CD4-positive, alpha-beta memory T cell (primary cell): ENCODE measurements around the gene RBMXL2. TPM values are rescaled to one million over a fixed set of nuclear protein-coding genes. Genes with fewer than 3 reads are reported as not detected.

Experiments used
- CTCF ChIA-PET: fragments of 350-600 bp; sonication (Branson Sonifier 250); formaldehyde crosslinking; loops from one replicate; lab custom pipeline; 2021; ENCODE audit warnings: inconsistent platforms; ENCODE audit not compliant: partially characterized antibody; lab: Charles Lee
- POLR2A ChIA-PET: fragments of 350-600 bp; sonication (Branson Sonifier 250); formaldehyde crosslinking; loops from one replicate; lab custom pipeline; 2021; ENCODE audit not compliant: partially characterized antibody; lab: Charles Lee
- DNase-seq, 5 donors: peaks; one replicate each; pipeline versions ENCODE4 v3.0.0 to v3.0.0-alpha.2; 2020 to 2022; ENCODE audit warnings: mixed read lengths in 1 of 5
- H3K27ac ChIP-seq: one replicate; pipeline ENCODE4 v1.7.0; 2013; ENCODE audit warnings: low read depth, low read length
- H3K27me3 ChIP-seq: 2 replicates; pipeline ENCODE4 v1.7.0; 2013; ENCODE audit warnings: mild to moderate bottlenecking, low read length, moderate library complexity; ENCODE audit not compliant: insufficient read depth
- H3K36me3 ChIP-seq: 2 replicates; pipeline ENCODE4 v1.7.0; 2013; ENCODE audit warnings: mild to moderate bottlenecking, low read length, moderate library complexity; ENCODE audit not compliant: insufficient read depth
- H3K4me1 ChIP-seq: 2 replicates; pipeline ENCODE4 v1.7.0; 2013; ENCODE audit warnings: mild to moderate bottlenecking, low read length, moderate library complexity; ENCODE audit not compliant: insufficient read depth
- H3K4me3 ChIP-seq, 2 donors: one replicate each; pipeline ENCODE4 v1.7.0; 2013; ENCODE audit warnings: low read length in 2 of 2, mild to moderate bottlenecking in 1 of 2
- H3K9me3 ChIP-seq, 2 donors: one replicate each; pipeline ENCODE4 v1.7.0; 2013; ENCODE audit warnings: low read length in 2 of 2, control low read depth in 1 of 2; ENCODE audit not compliant: control insufficient read depth in 1 of 2
- H3K27ac Mint-ChIP-seq, 7 donors: one replicate each; pipeline ENCODE4 v1.8.0; 2020 to 2021; ENCODE audit warnings: mixed read lengths in 7 of 7, mild to moderate bottlenecking in 6 of 7, inconsistent platforms in 3 of 7, moderate library complexity in 3 of 7
- H3K27me3 Mint-ChIP-seq, 2 donors: one replicate each; pipeline ENCODE4 v1.8.0; 2020 to 2021; ENCODE audit warnings: mixed read lengths in 2 of 2
- H3K36me3 Mint-ChIP-seq, 2 donors: one replicate each; pipeline ENCODE4 v1.8.0; 2020 to 2021; ENCODE audit warnings: mixed read lengths in 2 of 2, inconsistent platforms in 1 of 2, mild to moderate bottlenecking in 1 of 2
- H3K4me1 Mint-ChIP-seq, 4 donors: one replicate each; pipeline ENCODE4 v1.8.0; 2020 to 2021; ENCODE audit warnings: mixed read lengths in 4 of 4, mild to moderate bottlenecking in 1 of 4
- H3K4me3 Mint-ChIP-seq, 8 donors: one replicate each; pipeline ENCODE4 v1.8.0; 2020 to 2021; ENCODE audit warnings: mixed read lengths in 8 of 8, mild to moderate bottlenecking in 7 of 8, moderate library complexity in 6 of 8, inconsistent platforms in 3 of 8
- H3K9me3 Mint-ChIP-seq, 8 donors: one replicate each; pipeline ENCODE4 v1.8.0; 2020 to 2021; ENCODE audit warnings: mixed read lengths in 8 of 8, mild to moderate bottlenecking in 5 of 8, inconsistent platforms in 3 of 8, moderate library complexity in 1 of 8
- intact Hi-C: fragments of 100-400 bp; cut with micrococcal nuclease; formaldehyde crosslinking; loops from one replicate; pipeline ENCODE4 v1.15.1; 2023
- polyA plus RNA-seq, 2 donors: library from polyadenylated mRNA; unstranded; fragments of 300-500 nt; fragmentation: Illumina TruSeq; gene quantifications; one replicate each; pipeline ENCODE4 v1.2.3, GENCODE V29; 2021
- total RNA-seq, 2 experiments: library from RNA; stranded (reverse); gene quantifications; one replicate each; pipeline ENCODE4 v1.2.3, GENCODE V29; 2021

The RBMXL2 gene
- total and polyA plus RNA-seq, 4 experiments from 2014 or later: not detected

- Mint-ChIP-seq H3K27ac (no peak overlapping the region), H3K9me3 (no peaks in the 10 kb centered on the region), H3K27me3 (peaks cover 5 to 11% of the 10 kb centered on the region in 2 donors), H3K36me3 (no peaks in the 10 kb centered on the region), H3K4me3 (no peak overlapping the region), H3K4me1 (no peaks in the 10 kb centered on the region)
- POLR2A ChIA-PET: no interaction called here
- Histone ChIP-seq H3K4me1 (no peaks in the 10 kb centered on the region), H3K4me3 (no peak overlapping the region), H3K9me3 (no peaks in the 10 kb centered on the region), H3K27ac (no peak overlapping the region), H3K27me3 (no peaks in the 10 kb centered on the region), H3K36me3 (no peaks in the 10 kb centered on the region)
- peak; percentile 32 to 47 (median 39) for DNase-seq
- CTCF ChIA-PET: interaction anchor here (0.6 to 6.9 kb wide), 10 partner anchors 57 to 888 kb away, joined by 3 to 71 read pairs (median 7); partner anchors contain the start of gene EIF3F
- intact Hi-C loops: loop anchor here (1.0 kb wide), 2 partner anchors 344 to 596 kb away; no protein-coding TSS in a partner anchor
These were observed 9.5 kb downstream of the RBMXL2 start for GRCh38 chr11:7098235-7098832.

- intact Hi-C loops: no loop called here
- CTCF ChIA-PET: no interaction called here
- Histone ChIP-seq H3K4me1 (no peaks in the 10 kb centered on the region), H3K27me3 (no peaks in the 10 kb centered on the region), H3K36me3 (no peaks in the 10 kb centered on the region), H3K9me3 (no peaks in the 10 kb centered on the region), H3K4me3 (no peak overlapping the region), H3K27ac (no peak overlapping the region)
- Mint-ChIP-seq H3K36me3 (no peaks in the 10 kb centered on the region), H3K4me3 (no peak overlapping the region), H3K27ac (no peak overlapping the region), H3K9me3 (no peaks in the 10 kb centered on the region), H3K4me1 (no peaks in the 10 kb centered on the region), H3K27me3 (peaks cover 7% of the 10 kb centered on the region in 2 donors)
- POLR2A ChIA-PET: no interaction called here
- DNase-seq: no peak
These were observed 27.0 kb downstream of the RBMXL2 start for GRCh38 chr11:7115780-7116179.

GRCh38 chr11:7116370-7116769 lies 27.6 kb downstream of the RBMXL2 start:
- Mint-ChIP-seq H3K4me3 (no peak overlapping the region), H3K27ac (no peak overlapping the region), H3K4me1 (no peaks in the 10 kb centered on the region), H3K9me3 (no peaks in the 10 kb centered on the region), H3K36me3 (no peaks in the 10 kb centered on the region), H3K27me3 (peaks cover 7% of the 10 kb centered on the region in 2 donors)
- Histone ChIP-seq H3K4me3 (no peak overlapping the region), H3K36me3 (no peaks in the 10 kb centered on the region), H3K27me3 (no peaks in the 10 kb centered on the region), H3K4me1 (no peaks in the 10 kb centered on the region), H3K27ac (no peak overlapping the region), H3K9me3 (no peaks in the 10 kb centered on the region)
- ChIA-PET CTCF (no interaction called here), POLR2A (no interaction called here)
- no peak for DNase-seq
- intact Hi-C loops: no loop called here

GRCh38 chr11:7138051-7138450 lies 49.3 kb downstream of the RBMXL2 start:
- Mint-ChIP-seq H3K9me3 (no peaks in the 10 kb centered on the region), H3K36me3 (no peaks in the 10 kb centered on the region), H3K27ac (no peak overlapping the region), H3K27me3 (peaks cover 19 to 22% of the 10 kb centered on the region in 2 donors), H3K4me3 (no peak overlapping the region), H3K4me1 (no peaks in the 10 kb centered on the region)
- no peak overlapping the region for H3K4me3 ChIP-seq
- no peaks in the 10 kb centered on the region for H3K36me3 ChIP-seq
- POLR2A ChIA-PET: no interaction called here
- intact Hi-C loops: no loop called here
- CTCF ChIA-PET: no interaction called here
- H3K4me1 ChIP-seq: no peaks in the 10 kb centered on the region
- no peak overlapping the region for H3K27ac ChIP-seq
- DNase-seq: no peak
- no peaks in the 10 kb centered on the region for H3K9me3 ChIP-seq
- no peaks in the 10 kb centered on the region for H3K27me3 ChIP-seq

Other genes starting within 250 kb of the RBMXL2 start
- gene OR10A5, start 243.3 kb upstream of the RBMXL2 start, total RNA-seq: not detected
- gene OR10A5, start 243.3 kb upstream of the RBMXL2 start, polyA plus RNA-seq: not detected
- not detected for gene OR10A2, start 225.9 kb upstream of the RBMXL2 start, total RNA-seq
- gene OR10A2, start 225.9 kb upstream of the RBMXL2 start, polyA plus RNA-seq: not detected
- not detected for gene OR10A4, start 212.4 kb upstream of the RBMXL2 start, total RNA-seq
- not detected for gene OR10A4, start 212.4 kb upstream of the RBMXL2 start, polyA plus RNA-seq
- gene OR2D2, start 196.5 kb upstream of the RBMXL2 start, total RNA-seq: not detected
- gene OR2D2, start 196.5 kb upstream of the RBMXL2 start, polyA plus RNA-seq: not detected
- not detected for gene OR2D3, start 168.0 kb upstream of the RBMXL2 start, total RNA-seq
- not detected for gene OR2D3, start 168.0 kb upstream of the RBMXL2 start, polyA plus RNA-seq
- not detected for gene ZNF215, start 162.6 kb upstream of the RBMXL2 start, total RNA-seq
- not detected for gene ZNF215, start 162.6 kb upstream of the RBMXL2 start, polyA plus RNA-seq
- gene ZNF214, start 68.7 kb upstream of the RBMXL2 start, total RNA-seq: not detected
- not detected for gene ZNF214, start 68.7 kb upstream of the RBMXL2 start, polyA plus RNA-seq
- gene NLRP14, start 68.5 kb upstream of the RBMXL2 start, total RNA-seq: not detected
- not detected for gene NLRP14, start 68.5 kb upstream of the RBMXL2 start, polyA plus RNA-seq
- not detected for gene SYT9, start 162.9 kb downstream of the RBMXL2 start, total RNA-seq
- not detected for gene SYT9, start 162.9 kb downstream of the RBMXL2 start, polyA plus RNA-seq